Smooth muscle cell (in vitro differentiated cells): Measurements from ENCODE around the gene SPON2. TPM values are rescaled to one million over a fixed set of nuclear protein-coding genes. Genes with fewer than 3 reads are reported as not detected.

Source experiments
- DNase-seq: peaks from one replicate; lab custom pipeline; 2025; ENCODE audit not compliant: unreplicated experiment; lab: John Stamatoyannopoulos, UW
- H2AFZ ChIP-seq: fragments of 200-600 bp; sonication (generic); 2 replicates; pipeline ENCODE4 v1.6.0; 2016; ENCODE audit warnings: antibody characterized with exemption, low read depth, mild to moderate bottlenecking
- H3F3A ChIP-seq: fragments of 200-600 bp; sonication (generic); 2 replicates; pipeline ENCODE4 v1.6.0; 2017; ENCODE audit warnings: antibody characterized with exemption, low read depth
- H3K27ac ChIP-seq: fragments of 200-600 bp; sonication (generic); 2 replicates; pipeline ENCODE4 v1.5.1; 2016; ENCODE audit warnings: low read depth, mild to moderate bottlenecking
- H3K27me3 ChIP-seq: fragments of 200-600 bp; sonication (generic); 2 replicates; pipeline ENCODE4 v1.6.1; 2016; ENCODE audit warnings: low read depth, mild to moderate bottlenecking
- H3K36me3 ChIP-seq: fragments of 200-600 bp; sonication (generic); 2 replicates; pipeline ENCODE4 v1.5.1; 2016; ENCODE audit warnings: low read depth
- H3K4me1 ChIP-seq: fragments of 200-600 bp; sonication (generic); 2 replicates; pipeline ENCODE4 v1.5.1; 2016; ENCODE audit warnings: low read depth
- H3K4me2 ChIP-seq: fragments of 200-600 bp; sonication (generic); 2 replicates; pipeline ENCODE4 v1.6.0; 2016; ENCODE audit warnings: mild to moderate bottlenecking
- H3K4me3 ChIP-seq: fragments of 200-600 bp; sonication (generic); 2 replicates; pipeline ENCODE4 v1.5.1; 2016; ENCODE audit warnings: mild to moderate bottlenecking
- H3K79me2 ChIP-seq: fragments of 200-600 bp; sonication (generic); 2 replicates; pipeline ENCODE4 v1.6.0; 2016; ENCODE audit warnings: low read depth, mild to moderate bottlenecking
- H3K9ac ChIP-seq: fragments of 200-600 bp; sonication (generic); 2 replicates; pipeline ENCODE4 v1.6.0; 2016; ENCODE audit warnings: low read depth
- H3K9me3 ChIP-seq: fragments of 200-600 bp; sonication (generic); replicated peaks from 2 replicates; pipeline ENCODE4 v1.5.1; 2016; ENCODE audit warnings: low read depth
- H4K20me1 ChIP-seq: fragments of 200-600 bp; sonication (generic); 2 replicates; pipeline ENCODE4 v1.6.0; 2016; ENCODE audit warnings: low read depth
- WGBS: methylation state at CpG from one replicate; pipeline ENCODE4 v1.1.7; 2016; ENCODE audit warnings: low lambda C conversion rate; 5-methylcytosine and 5-hydroxymethylcytosine counted together
- polyA plus RNA-seq: library from polyadenylated mRNA; unstranded; fragments of >200 nt; fragmentation: Nextera tagmentation; extraction: Ambion mirVana; gene quantifications from 2 replicates; pipeline ENCODE4 v1.2.1, GENCODE V29; 2016
- total RNA-seq: library from RNA; depleted of rRNA; stranded (reverse); fragments of >200 nt; gene quantifications from 2 replicates; pipeline ENCODE4 v1.2.3, GENCODE V29; 2014
- TF ChIP-seq, protein P1 (sequence below): fragments of 200-600 bp; sonication (generic); IDR thresholded peaks from 2 replicates; pipeline ENCODE4 v1.5.1; 2017; ENCODE audit warnings: borderline replicate concordance, mild to moderate bottlenecking, antibody characterized with exemption; ENCODE audit not compliant: insufficient read depth, poor library complexity, severe bottlenecking

The SPON2 gene
- total and polyA plus RNA-seq, 2 experiments from 2014 or later = 171 to 427 TPM

DNA sequence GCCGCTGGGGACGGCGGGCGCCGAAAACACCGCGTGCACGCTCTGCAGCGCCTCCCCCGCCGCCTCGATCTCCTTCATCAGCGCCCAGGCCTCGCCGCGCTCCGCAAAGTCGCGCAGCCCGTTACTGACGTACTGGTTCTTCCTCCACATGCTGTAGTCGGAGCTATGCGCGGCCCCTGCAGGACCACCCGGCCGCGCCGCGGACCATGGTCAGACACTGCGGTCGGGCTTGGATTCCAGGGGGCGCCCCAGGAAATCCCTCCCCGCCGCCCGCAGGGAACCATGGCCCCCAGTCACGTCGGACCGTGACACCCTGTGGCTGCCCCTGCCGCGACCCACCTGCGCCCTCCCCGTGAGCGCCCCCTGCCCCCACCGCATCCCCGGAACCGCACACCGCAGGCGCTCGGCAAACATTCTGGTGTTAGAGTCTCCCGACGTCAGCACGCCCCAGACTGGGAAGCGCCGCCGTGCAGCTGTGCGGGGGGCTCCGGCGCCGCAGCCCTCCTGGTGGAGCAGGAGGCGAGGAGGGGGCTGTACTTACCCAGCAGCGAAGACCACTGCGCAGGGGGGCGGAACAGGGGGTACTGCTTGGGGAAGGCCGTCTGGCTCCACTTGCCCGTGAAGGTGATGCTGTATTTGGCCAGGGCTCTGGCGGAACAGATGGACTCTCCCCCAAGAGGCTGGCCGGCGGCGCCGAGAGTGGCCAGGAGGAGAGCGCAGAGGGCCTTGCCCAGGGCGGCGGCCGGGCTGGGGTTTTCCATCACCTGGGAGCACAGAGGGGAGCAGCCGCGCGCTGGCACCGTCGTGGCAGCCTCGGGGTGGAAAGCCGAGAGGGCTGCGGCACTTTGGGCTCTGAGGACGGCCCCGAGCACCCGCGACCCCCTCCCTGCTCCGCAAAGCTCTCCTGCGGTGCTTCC is 814 bp downstream of the SPON2 start:
- TF ChIP-seq, protein P1, sequence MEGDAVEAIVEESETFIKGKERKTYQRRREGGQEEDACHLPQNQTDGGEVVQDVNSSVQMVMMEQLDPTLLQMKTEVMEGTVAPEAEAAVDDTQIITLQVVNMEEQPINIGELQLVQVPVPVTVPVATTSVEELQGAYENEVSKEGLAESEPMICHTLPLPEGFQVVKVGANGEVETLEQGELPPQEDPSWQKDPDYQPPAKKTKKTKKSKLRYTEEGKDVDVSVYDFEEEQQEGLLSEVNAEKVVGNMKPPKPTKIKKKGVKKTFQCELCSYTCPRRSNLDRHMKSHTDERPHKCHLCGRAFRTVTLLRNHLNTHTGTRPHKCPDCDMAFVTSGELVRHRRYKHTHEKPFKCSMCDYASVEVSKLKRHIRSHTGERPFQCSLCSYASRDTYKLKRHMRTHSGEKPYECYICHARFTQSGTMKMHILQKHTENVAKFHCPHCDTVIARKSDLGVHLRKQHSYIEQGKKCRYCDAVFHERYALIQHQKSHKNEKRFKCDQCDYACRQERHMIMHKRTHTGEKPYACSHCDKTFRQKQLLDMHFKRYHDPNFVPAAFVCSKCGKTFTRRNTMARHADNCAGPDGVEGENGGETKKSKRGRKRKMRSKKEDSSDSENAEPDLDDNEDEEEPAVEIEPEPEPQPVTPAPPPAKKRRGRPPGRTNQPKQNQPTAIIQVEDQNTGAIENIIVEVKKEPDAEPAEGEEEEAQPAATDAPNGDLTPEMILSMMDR = peak; percentile 5
- Histone ChIP-seq H3K4me1 (peaks cover 6% of the 10 kb centered on the region), H3K79me2 (peaks cover 10% of the 10 kb centered on the region), H3K4me2 (peak overlapping the region; percentile 84), H2AFZ (no peak overlapping the region), H3K9ac (no peak overlapping the region), H3K27me3 (peaks cover 18% of the 10 kb centered on the region), H3K9me3 (no peaks in the 10 kb centered on the region), H4K20me1 (peaks cover 42% of the 10 kb centered on the region), H3F3A (peaks cover 7% of the 10 kb centered on the region), H3K4me3 (peak overlapping the region; percentile 51), H3K27ac (peak overlapping the region; percentile 69), H3K36me3 (no peaks in the 10 kb centered on the region)
- no peak for DNase-seq
- WGBS = 9% methylated on average over 80 of the region's 88 CpGs

DNA sequence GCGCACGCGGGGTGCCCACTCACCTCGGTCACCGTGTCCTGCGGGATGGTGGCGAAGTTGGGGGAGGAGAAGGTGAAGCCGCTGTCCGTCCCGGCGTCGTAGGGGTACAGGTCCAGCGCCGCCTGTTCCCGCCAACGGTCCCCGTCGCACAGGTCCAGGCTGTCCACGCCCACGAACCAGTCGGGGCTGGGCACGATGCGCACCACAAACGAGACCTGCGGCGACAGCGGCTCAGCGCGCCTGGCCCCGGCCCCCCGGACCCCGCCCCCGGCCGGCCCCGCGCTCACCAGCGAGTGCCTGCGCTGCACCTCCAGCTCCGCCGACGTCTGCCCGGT is 1.4 kb downstream of the SPON2 start:
- WGBS = 61% methylated on average over 19 of the region's 42 CpGs
- H3K4me3 ChIP-seq = peak overlapping the region; percentile 51
- TF ChIP-seq, protein P1 = no peak
- peaks cover 18% of the 10 kb centered on the region for H3K27me3 ChIP-seq
- no peak for DNase-seq
- no peaks in the 10 kb centered on the region for H3K36me3 ChIP-seq
- peak overlapping the region; percentile 84 for H3K4me2 ChIP-seq
- no peak overlapping the region for H2AFZ ChIP-seq
- H3F3A ChIP-seq = peaks cover 7% of the 10 kb centered on the region
- no peak overlapping the region for H3K27ac ChIP-seq
- peaks cover 6% of the 10 kb centered on the region for H3K4me1 ChIP-seq
- H3K9ac ChIP-seq = no peak overlapping the region
- peaks cover 10% of the 10 kb centered on the region for H3K79me2 ChIP-seq
- peaks cover 47% of the 10 kb centered on the region for H4K20me1 ChIP-seq
- no peaks in the 10 kb centered on the region for H3K9me3 ChIP-seq

DNA sequence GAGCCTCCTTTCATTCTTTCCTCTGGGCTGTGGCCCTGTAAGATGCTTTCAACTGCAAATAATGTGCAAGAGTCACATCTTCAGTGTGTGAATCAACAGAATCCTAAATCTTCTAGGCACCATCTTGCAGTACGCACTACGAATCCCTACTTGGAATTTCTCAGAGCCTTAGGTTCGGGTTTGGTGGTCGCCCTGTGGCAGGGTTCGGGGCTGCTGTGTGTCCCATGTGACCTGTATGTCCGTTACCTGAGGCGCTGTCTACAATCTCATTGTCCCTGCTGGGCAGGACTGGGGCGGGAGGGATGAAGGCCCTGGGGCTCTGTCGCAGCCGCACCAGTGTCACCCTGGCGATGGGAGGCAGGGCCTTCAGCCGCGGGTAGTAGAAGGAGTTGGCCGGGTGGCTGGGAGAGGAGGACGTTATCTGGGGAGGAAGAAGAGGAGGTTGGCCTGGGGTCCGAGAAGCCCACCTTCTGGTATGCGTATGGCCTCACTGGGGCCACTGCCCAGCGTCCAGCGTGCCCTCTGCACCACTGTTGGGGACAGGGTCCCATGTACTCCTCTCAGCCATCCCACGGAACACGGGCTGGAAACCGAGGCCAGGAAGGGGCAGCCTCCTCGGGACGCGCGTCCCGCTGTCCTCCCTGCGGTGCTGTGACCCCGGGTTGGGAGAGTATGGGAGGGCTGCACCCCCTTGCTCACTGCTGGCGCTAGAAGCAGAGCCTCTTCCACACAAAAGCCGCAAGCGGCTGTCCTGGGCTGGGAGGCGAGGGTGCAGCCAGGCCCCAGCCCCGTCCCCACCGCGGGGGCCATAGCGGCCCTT is 2.0 kb downstream of the SPON2 start:
- TF ChIP-seq, protein P1 = no peak
- Histone ChIP-seq H3K27ac (no peak overlapping the region), H3F3A (peaks cover 7% of the 10 kb centered on the region), H3K4me2 (peak overlapping the region; percentile 84), H3K9me3 (no peaks in the 10 kb centered on the region), H4K20me1 (peaks cover 52% of the 10 kb centered on the region), H3K4me1 (peaks cover 6% of the 10 kb centered on the region), H3K79me2 (peaks cover 10% of the 10 kb centered on the region), H3K36me3 (no peaks in the 10 kb centered on the region), H3K4me3 (peak overlapping the region; percentile 51), H3K9ac (no peak overlapping the region), H3K27me3 (peaks cover 18% of the 10 kb centered on the region), H2AFZ (no peak overlapping the region)
- DNase-seq = no peak
- WGBS = 87% methylated on average over 37 of the region's 37 CpGs
